Type B pancreatic cell (in vitro differentiated cells): ENCODE measurements around the gene KCNAB1. TPM values are rescaled to one million over a fixed set of nuclear protein-coding genes. Genes with fewer than 3 reads are reported as not detected.

Experiments
- DNase-seq: peaks from one replicate; pipeline ENCODE4 v3.0.0; 2021; ENCODE audit warnings: mixed read lengths; ENCODE audit not compliant: unreplicated experiment; ENCODE audit errors: extremely low spot score
- H3K27ac Mint-ChIP-seq: 2 replicates; pipeline ENCODE4 v1.8.0; 2021; ENCODE audit warnings: mild to moderate bottlenecking, mixed read lengths
- H3K27me3 Mint-ChIP-seq: 2 replicates; pipeline ENCODE4 v1.8.0; 2021; ENCODE audit warnings: mixed read lengths
- H3K36me3 Mint-ChIP-seq: 2 replicates; pipeline ENCODE4 v1.8.0; 2021; ENCODE audit warnings: mixed read lengths
- H3K4me1 Mint-ChIP-seq: one replicate; pipeline ENCODE4 v1.8.0; 2021; ENCODE audit warnings: mixed read lengths; ENCODE audit not compliant: unreplicated experiment
- H3K4me3 Mint-ChIP-seq: 2 replicates; pipeline ENCODE4 v1.8.0; 2021; ENCODE audit warnings: mild to moderate bottlenecking, mixed read lengths
- H3K9me3 Mint-ChIP-seq: 2 replicates; pipeline ENCODE4 v1.8.0; 2021; ENCODE audit warnings: mixed read lengths
- CTCF ChIP-seq: fragments of 200-600 bp; sonication (generic); conservative IDR thresholded peaks from 2 replicates; pipeline ENCODE4 v1.5.0; 2021; ENCODE audit warnings: antibody characterized with exemption, mild to moderate bottlenecking
- total RNA-seq: library from RNA; stranded (reverse); gene quantifications from 2 replicates; pipeline ENCODE4 v1.2.1, GENCODE V29; 2021; ENCODE audit warnings: low replicate concordance

KCNAB1 gene
- total RNA-seq, 1 donor from 2014 or later, result 6.1 TPM

- no peaks in the 10 kb centered on the region for H3K27me3 Mint-ChIP-seq
- no peak overlapping the region for H3K27ac Mint-ChIP-seq
- no peaks in the 10 kb centered on the region for H3K36me3 Mint-ChIP-seq
- H3K4me1 Mint-ChIP-seq, result no peaks in the 10 kb centered on the region
- no peak for DNase-seq
- H3K9me3 Mint-ChIP-seq, result no peaks in the 10 kb centered on the region
- no peak overlapping the region for H3K4me3 Mint-ChIP-seq
- TF ChIP-seq CTCF, result no peak
Observed at GRCh38 chr3:156582532-156583183, 462.3 kb downstream of the KCNAB1 start.

- H3K4me1 Mint-ChIP-seq, result no peaks in the 10 kb centered on the region
- no peak overlapping the region for H3K27ac Mint-ChIP-seq
- no peak for TF ChIP-seq CTCF
- no peaks in the 10 kb centered on the region for H3K9me3 Mint-ChIP-seq
- no peaks in the 10 kb centered on the region for H3K27me3 Mint-ChIP-seq
- H3K4me3 Mint-ChIP-seq, result no peak overlapping the region
- no peaks in the 10 kb centered on the region for H3K36me3 Mint-ChIP-seq
- no peak for DNase-seq
Observed at GRCh38 chr3:156583469-156583868, 463.1 kb downstream of the KCNAB1 start.

GRCh38 chr3:156586905-156587759 is 466.8 kb downstream of the KCNAB1 start:
- Mint-ChIP-seq H3K27me3 (no peaks in the 10 kb centered on the region), H3K4me3 (no peak overlapping the region), H3K4me1 (no peaks in the 10 kb centered on the region), H3K36me3 (no peaks in the 10 kb centered on the region), H3K27ac (no peak overlapping the region), H3K9me3 (no peaks in the 10 kb centered on the region)
- TF ChIP-seq CTCF, result no peak
- no peak for DNase-seq

DNA sequence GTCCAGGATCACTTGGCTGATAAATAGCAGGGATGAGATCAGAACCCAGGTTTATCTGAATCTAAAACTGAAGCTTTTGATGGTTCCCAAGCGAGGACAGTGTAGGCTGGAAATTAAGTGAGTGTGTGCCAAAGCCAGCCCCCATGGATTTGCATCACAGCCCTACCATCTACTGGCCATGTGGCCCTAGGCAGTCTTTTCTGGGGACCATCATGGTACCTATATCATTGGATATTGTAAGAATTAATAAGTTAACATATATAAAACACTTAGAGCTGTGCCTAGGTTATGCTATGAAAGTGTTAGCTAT is 467.3 kb downstream of the KCNAB1 start:
- no peaks in the 10 kb centered on the region for H3K27me3 Mint-ChIP-seq
- no peak overlapping the region for H3K4me3 Mint-ChIP-seq
- H3K4me1 Mint-ChIP-seq, result no peaks in the 10 kb centered on the region
- no peaks in the 10 kb centered on the region for H3K36me3 Mint-ChIP-seq
- TF ChIP-seq CTCF, result no peak
- no peaks in the 10 kb centered on the region for H3K9me3 Mint-ChIP-seq
- no peak overlapping the region for H3K27ac Mint-ChIP-seq
- DNase-seq, result no peak

Other genes with a start within 250 kb of the KCNAB1 start
- gene GMPS, start 249.9 kb upstream of the KCNAB1 start, total RNA-seq, result 58.6 and 90.4 TPM in 2 replicates